CD4-positive, alpha-beta T cell treated with Interleukin-10 for 1 hour (primary cell): ENCODE data around the gene LPP.
"Not testable (repeated sequence)": the region's sequence is repeated elsewhere in the genome, so short reads cannot be mapped to it uniquely, and the experiment has no call there.

Experiments
- DNase-seq: peaks from one replicate; pipeline ENCODE4 v3.0.0-alpha.2; 2020

The LPP gene

GRCh38 chr3:188415196-188415595 lies 261.2 kb downstream of the LPP start:
- no peak for DNase-seq

DNA sequence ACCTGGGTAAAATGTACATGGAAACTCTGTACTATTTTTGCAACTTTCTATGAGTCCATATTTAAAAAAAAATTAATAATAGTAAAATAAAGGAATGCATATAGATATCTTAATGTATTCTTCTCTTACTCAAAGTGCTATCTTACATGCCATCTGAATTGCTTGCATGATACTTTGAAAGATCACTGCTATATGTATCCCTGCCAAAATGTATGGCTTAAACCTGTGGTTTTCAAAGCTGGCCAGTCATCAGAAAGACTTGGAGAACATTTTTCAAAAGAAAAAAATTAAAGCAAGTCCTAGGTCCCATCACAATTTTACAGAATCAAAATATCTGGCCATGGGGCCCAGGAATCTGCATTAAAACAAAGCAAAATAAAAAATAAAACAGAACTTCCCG lies 262.1 kb downstream of the LPP start:
- no peak for DNase-seq

GRCh38 chr3:188417271-188417696 lies 263.3 kb downstream of the LPP start:
- no peak for DNase-seq

DNA sequence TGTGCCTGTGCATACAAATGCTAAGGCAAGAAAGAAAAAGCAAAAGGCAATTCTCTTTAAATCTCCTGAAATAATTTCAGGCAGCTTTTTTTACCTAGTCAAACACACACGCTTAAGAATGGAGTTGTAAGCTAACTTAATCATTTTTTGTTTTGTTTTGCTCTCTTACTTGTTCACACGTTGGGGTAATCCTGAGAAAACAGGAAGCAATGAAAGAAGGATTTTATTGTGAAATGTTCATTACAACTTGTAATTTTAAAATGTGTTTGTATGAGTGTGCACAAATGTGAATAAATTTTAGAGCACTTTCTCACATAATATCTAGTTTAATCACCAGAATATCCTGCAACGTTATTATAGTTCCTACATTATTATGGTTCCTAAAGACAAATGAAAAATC lies 263.8 kb downstream of the LPP start:
- no peak for DNase-seq

GRCh38 chr3:188421151-188421821 lies 267.3 kb downstream of the LPP start:
- no peak for DNase-seq

DNA sequence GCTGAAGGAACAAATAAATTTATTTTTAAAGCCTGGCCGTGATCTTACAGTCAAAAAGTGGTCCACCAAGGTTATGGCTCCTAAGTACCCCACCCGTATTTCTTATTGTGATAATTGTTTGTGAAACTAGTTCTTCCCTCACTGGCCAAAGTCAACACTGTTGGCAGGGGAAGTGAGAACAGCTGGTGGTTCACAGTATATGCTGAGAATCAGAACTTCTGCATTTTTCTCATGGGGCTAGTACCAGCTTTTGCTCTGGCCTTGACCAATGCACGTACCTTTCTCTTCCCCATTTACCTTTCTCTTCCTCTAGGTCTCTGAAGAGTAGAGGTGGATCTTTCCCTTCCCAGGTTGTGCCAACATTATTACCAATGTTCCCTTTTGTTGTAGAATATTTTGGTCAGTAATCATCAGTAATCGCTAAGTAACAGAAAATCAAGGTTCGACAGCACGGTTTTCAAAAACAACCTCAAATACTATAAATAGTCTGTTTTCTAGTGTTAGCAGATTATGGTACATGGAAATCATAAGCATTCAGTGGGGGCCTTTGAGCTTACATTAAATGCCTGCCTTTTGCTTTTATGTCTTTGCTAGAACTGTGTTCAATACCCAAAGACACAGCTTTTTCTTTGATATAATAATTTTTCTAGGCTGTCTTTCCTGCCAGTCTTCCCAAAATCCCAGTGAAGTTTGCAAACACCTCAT lies 268.0 kb downstream of the LPP start:
- DNase-seq, result peak; percentile 15

DNA sequence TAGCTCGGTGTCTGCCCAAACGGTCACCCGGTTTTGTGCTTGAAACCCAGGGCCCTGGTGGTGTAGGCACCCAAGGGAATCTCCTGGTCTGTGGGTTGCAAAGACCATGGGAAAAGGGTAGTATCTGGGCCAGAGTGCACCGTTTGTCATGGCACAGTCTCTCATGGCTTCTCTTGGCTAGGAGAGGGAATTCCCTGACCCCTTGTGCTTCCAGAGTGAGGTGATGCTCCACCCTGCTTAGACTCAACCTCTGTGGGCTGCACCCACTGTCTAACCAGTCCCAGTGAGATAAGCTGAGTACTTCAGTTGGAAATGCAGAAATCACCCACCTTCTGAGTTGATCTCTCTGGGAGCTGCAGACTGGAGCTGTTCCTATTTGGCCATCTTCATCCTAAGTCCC lies 274.0 kb downstream of the LPP start:
- not testable (repeated sequence) for DNase-seq

GRCh38 chr3:188431040-188431439 lies 277.1 kb downstream of the LPP start:
- DNase-seq, result no peak

- no peak for DNase-seq
Measured at GRCh38 chr3:188431553-188431952, 277.6 kb downstream of the LPP start.

DNA sequence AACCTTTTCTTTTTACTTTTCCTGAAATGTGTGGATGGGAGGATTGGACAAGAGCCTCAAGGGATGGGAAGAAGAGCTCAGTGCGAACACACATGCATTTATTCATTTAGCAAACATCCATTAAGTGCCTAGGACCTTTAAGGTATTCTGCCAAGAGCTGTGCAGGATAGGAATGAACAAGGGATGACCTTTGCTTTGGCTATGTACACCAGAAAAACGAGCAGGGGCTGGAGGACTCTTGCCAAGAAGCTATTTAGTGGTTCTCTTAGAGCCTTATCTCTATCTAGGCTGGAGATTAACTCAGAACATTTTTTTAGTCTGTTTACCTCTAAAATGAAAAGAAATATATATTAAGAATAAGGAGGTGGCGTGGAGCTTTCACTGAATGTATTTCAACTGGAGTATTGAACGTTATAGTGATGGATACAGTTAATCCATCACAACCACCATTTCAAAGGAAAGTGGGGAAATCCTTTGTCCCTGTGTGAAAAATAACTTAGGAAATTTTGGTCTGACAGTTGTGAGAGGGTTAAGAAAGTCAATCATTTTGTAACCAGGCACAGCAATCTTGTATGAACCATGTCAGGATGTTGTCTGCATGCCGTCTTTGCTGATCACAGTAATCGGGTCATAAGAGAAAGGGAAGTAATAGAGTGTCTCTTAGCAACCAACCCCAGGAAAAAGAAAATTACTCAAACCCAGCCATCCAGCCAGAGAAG lies 279.0 kb downstream of the LPP start:
- DNase-seq, result peak; percentile 34

GRCh38 chr3:188433521-188434150 lies 279.7 kb downstream of the LPP start:
- DNase-seq, result no peak

DNA sequence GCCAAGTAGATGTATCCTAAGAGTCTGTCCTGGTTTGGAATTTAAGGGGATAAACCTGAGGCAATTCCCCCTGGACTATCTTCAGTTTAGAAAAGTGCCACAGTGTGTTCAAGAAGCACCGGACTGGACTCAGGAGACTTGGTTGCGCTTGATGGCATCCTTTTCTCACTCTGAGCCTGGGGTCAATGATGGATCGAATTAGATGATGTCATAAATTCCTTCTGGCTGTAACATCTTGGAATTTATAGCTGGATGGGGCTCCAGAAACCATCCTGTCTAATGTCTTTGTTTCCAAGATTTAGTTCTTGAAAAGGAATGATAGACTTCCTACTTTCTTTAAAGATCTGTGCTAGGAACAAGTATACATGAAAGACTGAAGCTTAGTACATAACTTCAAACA lies 280.6 kb downstream of the LPP start:
- DNase-seq, result no peak

GRCh38 chr3:188435266-188435665 lies 281.3 kb downstream of the LPP start:
- no peak for DNase-seq

DNA sequence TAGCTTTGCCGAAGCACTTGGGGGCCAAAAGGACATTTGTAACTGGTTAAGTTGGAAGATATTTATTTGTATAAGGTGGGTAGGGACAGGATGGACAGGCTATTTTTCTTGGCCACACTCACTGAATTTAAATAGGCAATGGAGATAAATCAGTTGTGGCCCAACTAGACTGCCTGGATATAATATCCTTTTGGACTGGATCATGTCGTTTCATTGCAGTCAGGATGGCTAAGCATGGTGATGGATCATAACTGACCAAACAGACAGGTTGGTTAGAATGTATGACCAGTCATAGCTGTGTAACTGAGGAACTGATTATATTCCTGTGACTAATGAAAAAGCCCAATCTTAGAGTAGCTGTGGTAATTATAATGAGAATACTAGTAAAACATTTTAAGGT lies 284.0 kb downstream of the LPP start:
- DNase-seq, result no peak

DNA sequence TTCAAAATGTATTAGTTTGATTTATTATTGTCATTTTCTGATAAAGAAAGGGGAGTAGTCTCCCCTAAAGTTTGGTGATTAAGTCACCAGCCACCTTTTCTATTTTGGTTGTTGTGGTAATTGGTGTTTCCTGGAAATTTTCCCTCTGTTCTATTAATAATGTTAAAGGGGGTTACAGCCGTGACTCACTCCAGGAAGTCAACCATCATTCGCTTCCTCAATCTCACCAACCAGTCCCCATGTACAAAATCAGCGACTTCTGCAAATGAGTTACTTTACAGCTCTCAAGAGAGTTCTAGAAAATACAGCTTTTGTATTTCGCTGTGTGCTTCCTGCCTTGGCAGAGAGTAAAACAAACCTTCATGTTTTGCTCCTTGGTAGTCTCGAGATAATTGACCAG lies 285.1 kb downstream of the LPP start:
- DNase-seq, result peak; percentile 76

DNA sequence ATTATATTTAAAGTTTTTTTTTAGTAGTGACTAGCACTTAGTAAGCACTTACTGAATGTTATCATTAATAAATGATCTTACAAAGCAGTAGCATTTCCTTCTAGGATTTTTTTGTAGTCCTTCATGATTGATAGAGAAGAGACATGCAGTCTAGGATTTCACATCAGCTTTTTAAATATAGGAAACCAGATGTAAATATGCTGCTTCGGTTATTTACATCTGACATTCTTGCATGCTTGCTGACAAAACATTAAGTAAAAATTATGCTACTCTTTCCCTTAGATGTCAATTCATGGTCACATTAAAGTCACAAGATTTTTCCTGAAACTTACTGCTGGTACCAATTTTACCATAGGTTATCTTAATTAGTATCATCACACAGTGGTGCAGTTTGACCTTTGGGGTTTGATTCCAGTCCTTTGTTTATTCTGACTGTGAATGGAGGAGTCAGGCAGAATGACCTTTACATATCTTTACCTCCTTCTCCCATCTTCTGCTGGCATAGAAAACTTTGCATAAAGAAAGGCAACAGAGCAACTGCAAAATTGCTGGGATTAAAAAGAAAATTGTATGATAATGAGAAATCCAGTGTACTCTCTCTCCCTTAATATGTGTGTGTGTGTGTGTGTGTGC lies 286.5 kb downstream of the LPP start:
- DNase-seq, result no peak

DNA sequence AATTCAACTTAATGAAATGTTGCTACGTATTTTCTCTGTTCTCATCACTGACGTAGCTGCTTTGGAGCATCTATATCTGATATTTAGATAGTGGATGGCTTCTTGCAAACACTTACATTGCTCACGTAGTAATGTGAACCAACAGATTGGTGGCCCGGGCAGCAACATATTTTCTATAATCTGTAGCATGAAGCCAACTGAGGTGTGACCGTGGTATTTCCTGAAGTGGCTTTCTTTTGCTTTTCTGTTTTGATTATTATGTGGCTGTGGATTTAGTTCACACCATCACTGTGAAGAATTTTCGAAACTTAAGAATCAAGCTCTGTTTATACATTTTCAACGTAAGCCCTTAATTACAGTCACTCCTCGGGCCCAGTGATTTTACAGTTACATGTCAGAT lies 288.5 kb downstream of the LPP start:
- peak; percentile 27 for DNase-seq

- not testable (repeated sequence) for DNase-seq
Measured at GRCh38 chr3:188445175-188445574, 291.2 kb downstream of the LPP start.

- DNase-seq, result no peak
Measured at GRCh38 chr3:188446014-188446413, 292.1 kb downstream of the LPP start.

- DNase-seq, result no peak
Measured at GRCh38 chr3:188446766-188447165, 292.8 kb downstream of the LPP start.

GRCh38 chr3:188448813-188449212 lies 294.9 kb downstream of the LPP start:
- DNase-seq, result no peak

DNA sequence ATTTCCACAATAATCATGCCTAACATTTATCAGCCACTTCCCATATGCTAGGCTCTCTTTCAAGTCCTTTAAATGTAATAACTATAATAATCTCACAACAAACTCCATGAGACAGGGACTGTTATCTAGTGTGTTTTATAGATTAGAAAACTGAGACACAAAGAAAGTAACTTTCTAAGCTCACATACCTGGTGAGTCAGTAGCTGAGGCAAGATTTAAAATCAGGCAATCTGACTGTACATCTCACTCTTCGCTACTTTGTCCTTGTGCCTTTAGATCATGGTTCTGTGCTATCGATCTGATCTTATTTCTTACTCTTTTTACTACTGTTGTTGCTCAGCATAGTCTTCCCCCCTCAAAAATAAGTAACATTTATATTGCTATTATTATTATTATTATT lies 295.5 kb downstream of the LPP start:
- DNase-seq, result no peak

DNA sequence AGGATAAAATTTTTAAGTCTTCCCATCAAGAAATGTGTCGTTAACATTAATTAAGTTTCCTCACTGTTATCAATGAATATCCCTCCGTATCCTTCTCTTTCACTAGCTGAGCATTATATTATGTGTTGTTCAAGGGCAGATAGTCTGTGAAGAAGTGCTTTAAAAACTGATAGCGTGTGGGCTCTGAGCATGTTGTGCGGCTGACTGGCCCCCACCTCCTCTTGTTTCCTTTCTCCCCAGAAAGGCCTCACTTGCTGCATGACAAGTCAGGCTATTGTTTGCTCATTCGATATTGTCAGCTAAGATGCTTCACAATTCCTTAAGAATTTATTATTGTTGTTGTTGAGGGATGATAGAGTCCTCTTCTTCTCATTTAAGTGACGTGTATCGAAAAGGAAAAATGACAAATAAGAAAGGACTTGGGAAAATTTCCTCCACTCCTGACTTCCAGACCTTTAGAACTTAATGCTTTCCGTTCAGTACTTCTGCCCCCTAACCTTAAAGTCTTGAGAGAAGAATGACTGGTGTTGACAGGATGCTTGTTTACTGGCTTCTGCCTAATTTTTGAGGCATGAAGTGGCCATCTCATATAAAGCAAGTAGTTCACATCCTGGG lies 298.3 kb downstream of the LPP start:
- no peak for DNase-seq
